ENCODE data around the gene BCKDHB.
"Not testable (repeated sequence)": the region's sequence is repeated elsewhere in the genome, so short reads cannot be mapped to it uniquely, and the experiment has no call there.

BCKDHB gene

DNA sequence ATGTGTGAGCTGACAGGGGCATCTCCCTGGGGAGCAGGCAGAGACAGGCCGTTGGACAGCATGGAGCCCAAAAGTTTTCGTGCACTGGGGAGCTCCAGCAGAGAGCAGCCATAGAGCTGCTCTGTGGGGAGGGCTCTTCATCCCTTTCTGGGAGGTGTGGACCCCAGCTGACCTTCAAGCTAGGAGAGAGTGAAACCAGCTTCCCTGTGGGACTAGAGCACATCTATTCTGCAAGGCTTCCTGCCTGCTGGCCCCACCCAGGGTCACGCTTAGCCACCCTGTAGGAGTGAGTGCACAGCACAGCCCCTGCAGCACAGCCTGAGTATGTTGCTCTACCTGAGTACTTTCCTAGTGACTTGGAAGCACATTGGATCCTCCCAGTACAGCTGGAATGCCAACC lies 183.3 kb downstream of the BCKDHB start:
- no peak overlapping the region for H3K9ac ChIP-seq
- no peaks in the 10 kb centered on the region for H3K27me3 ChIP-seq (ENCODE audit: insufficient read depth, low read depth)
- no peak overlapping the region for H3K4me3 ChIP-seq (IDR thresholded peaks at IDR 0.05; ENCODE audit: insufficient read depth, low read depth, low read length)
- TF ChIP-seq, protein P1, sequence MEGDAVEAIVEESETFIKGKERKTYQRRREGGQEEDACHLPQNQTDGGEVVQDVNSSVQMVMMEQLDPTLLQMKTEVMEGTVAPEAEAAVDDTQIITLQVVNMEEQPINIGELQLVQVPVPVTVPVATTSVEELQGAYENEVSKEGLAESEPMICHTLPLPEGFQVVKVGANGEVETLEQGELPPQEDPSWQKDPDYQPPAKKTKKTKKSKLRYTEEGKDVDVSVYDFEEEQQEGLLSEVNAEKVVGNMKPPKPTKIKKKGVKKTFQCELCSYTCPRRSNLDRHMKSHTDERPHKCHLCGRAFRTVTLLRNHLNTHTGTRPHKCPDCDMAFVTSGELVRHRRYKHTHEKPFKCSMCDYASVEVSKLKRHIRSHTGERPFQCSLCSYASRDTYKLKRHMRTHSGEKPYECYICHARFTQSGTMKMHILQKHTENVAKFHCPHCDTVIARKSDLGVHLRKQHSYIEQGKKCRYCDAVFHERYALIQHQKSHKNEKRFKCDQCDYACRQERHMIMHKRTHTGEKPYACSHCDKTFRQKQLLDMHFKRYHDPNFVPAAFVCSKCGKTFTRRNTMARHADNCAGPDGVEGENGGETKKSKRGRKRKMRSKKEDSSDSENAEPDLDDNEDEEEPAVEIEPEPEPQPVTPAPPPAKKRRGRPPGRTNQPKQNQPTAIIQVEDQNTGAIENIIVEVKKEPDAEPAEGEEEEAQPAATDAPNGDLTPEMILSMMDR (conservative IDR thresholded peaks at IDR 0.05; ENCODE audit: low read depth, low read length) = no peak
- no peak overlapping the region for H3K4me2 ChIP-seq
- no peaks in the 10 kb centered on the region for H3K4me1 ChIP-seq (ENCODE audit: low read depth, poor library complexity, severe bottlenecking)
- H2AFZ ChIP-seq (ENCODE audit: low read depth) = no peak overlapping the region
- H3K79me2 ChIP-seq (ENCODE audit: insufficient read depth, low read depth) = no peaks in the 10 kb centered on the region
- H3K27ac ChIP-seq = no peak overlapping the region
- no peaks in the 10 kb centered on the region for H4K20me1 ChIP-seq (ENCODE audit: insufficient read depth)
- no peaks in the 10 kb centered on the region for H3K36me3 ChIP-seq (ENCODE audit: insufficient read depth)

DNA sequence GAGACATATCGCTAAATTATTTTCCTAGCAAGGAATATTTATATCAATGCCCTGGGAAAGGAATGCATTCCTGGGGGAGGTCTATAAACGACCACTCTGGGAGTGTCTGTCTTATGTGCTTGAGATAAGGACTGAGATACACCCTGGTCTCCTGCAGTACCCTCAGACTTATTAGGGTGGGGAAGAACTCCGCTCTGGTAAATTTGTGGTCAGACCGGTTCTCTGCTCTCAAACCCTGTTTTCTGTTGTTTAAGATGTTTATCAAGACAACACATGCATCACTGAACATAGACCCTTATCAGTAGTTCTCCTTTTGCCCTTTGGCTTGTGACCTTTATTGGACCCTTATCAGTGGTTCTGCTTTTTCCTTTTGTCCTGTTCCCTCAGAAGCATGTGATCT lies 188.1 kb downstream of the BCKDHB start:
- not testable (repeated sequence) for H3K36me3 ChIP-seq (ENCODE audit: insufficient read depth); H3K27me3 ChIP-seq (ENCODE audit: insufficient read depth, low read depth); H4K20me1 ChIP-seq (ENCODE audit: insufficient read depth); H2AFZ ChIP-seq (ENCODE audit: low read depth); H3K9ac ChIP-seq; H3K4me2 ChIP-seq; H3K4me3 ChIP-seq (IDR thresholded peaks at IDR 0.05; ENCODE audit: insufficient read depth, low read depth, low read length); H3K27ac ChIP-seq; H3K4me1 ChIP-seq (ENCODE audit: low read depth, poor library complexity, severe bottlenecking); H3K79me2 ChIP-seq (ENCODE audit: insufficient read depth, low read depth)

DNA sequence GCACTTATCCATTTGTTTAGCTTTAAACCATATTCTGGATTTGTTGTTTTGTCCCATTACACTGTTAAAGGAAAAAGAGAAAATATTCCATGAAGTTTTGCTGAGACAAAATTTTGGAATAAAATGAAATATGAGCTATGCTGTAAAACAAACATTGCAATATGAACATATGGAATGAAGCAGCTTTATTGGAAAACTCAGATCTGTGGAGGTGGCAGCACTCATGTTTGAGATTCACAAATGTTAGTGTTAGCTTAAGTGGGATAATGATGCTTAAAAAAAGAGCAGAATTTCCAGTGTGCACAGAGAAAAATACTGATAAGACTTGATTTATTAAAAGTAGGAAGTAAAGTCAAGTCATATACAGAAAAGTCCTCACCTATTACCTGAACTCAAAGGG lies 196.2 kb downstream of the BCKDHB start:
- no peaks in the 10 kb centered on the region for H3K4me1 ChIP-seq (ENCODE audit: low read depth, poor library complexity, severe bottlenecking)
- H3K79me2 ChIP-seq (ENCODE audit: insufficient read depth, low read depth) = no peaks in the 10 kb centered on the region
- no peak overlapping the region for H3K9ac ChIP-seq
- no peak overlapping the region for H3K27ac ChIP-seq
- TF ChIP-seq, protein P1 (conservative IDR thresholded peaks at IDR 0.05; ENCODE audit: low read depth, low read length) = no peak
- no peak overlapping the region for H2AFZ ChIP-seq (ENCODE audit: low read depth)
- H3K4me2 ChIP-seq = no peak overlapping the region
- H3K4me3 ChIP-seq (IDR thresholded peaks at IDR 0.05; ENCODE audit: insufficient read depth, low read depth, low read length) = no peak overlapping the region
- H3K36me3 ChIP-seq (ENCODE audit: insufficient read depth) = no peaks in the 10 kb centered on the region
- no peaks in the 10 kb centered on the region for H3K27me3 ChIP-seq (ENCODE audit: insufficient read depth, low read depth)
- H4K20me1 ChIP-seq (ENCODE audit: insufficient read depth) = no peaks in the 10 kb centered on the region

DNA sequence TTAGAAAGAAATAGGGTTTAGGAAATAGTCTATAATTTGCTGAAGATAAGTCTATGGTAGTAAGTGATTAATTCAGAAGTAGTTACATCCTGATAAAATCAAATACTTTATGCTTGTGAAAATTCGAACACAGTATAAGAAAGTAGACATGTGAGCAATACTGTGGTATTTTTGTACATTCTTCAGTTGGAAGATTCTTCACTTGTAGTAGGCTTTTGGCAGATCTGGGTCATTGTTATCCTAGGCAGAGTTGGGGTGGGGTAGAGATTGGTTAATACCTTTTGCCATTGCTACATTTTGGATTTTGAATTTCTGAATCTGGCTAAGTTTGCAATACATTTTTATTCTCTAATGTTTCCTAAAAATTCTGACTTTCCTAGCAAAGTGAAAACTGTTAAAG lies 197.5 kb downstream of the BCKDHB start:
- H3K4me1 ChIP-seq (ENCODE audit: low read depth, poor library complexity, severe bottlenecking) = no peaks in the 10 kb centered on the region
- H3K4me3 ChIP-seq (IDR thresholded peaks at IDR 0.05; ENCODE audit: insufficient read depth, low read depth, low read length) = no peak overlapping the region
- TF ChIP-seq, protein P1 (conservative IDR thresholded peaks at IDR 0.05; ENCODE audit: low read depth, low read length) = no peak
- H3K79me2 ChIP-seq (ENCODE audit: insufficient read depth, low read depth) = no peaks in the 10 kb centered on the region
- no peaks in the 10 kb centered on the region for H3K27me3 ChIP-seq (ENCODE audit: insufficient read depth, low read depth)
- no peak overlapping the region for H2AFZ ChIP-seq (ENCODE audit: low read depth)
- no peaks in the 10 kb centered on the region for H4K20me1 ChIP-seq (ENCODE audit: insufficient read depth)
- H3K27ac ChIP-seq = no peak overlapping the region
- no peak overlapping the region for H3K9ac ChIP-seq
- no peaks in the 10 kb centered on the region for H3K36me3 ChIP-seq (ENCODE audit: insufficient read depth)
- no peak overlapping the region for H3K4me2 ChIP-seq

DNA sequence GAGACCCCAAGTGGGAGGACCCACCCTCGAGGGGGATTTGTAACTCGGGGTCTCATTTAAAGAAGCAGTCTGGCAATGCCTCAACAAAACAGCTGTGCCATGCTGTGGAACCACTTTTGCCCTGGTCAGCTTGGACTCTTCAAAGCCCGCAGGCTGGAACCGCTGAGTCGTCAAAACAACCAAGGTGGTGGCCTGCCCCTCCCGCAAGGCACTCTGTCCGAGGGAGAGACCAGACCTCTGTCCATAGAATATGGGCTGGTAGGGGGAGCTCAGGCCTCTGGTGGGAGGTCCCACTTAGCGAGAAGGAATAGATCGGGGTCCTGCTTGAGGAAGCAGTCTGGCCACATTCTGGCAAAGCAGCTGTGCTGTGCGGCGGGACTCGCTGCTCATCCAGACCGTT lies 208.1 kb downstream of the BCKDHB start:
- Histone ChIP-seq H3K36me3 (ENCODE audit: insufficient read depth) (no peaks in the 10 kb centered on the region), H3K27me3 (ENCODE audit: insufficient read depth, low read depth) (no peaks in the 10 kb centered on the region), H2AFZ (ENCODE audit: low read depth) (no peak overlapping the region), H4K20me1 (ENCODE audit: insufficient read depth) (no peaks in the 10 kb centered on the region), H3K27ac (no peak overlapping the region), H3K9ac (no peak overlapping the region), H3K79me2 (ENCODE audit: insufficient read depth, low read depth) (no peaks in the 10 kb centered on the region), H3K4me3 (IDR thresholded peaks at IDR 0.05; ENCODE audit: insufficient read depth, low read depth, low read length) (no peak overlapping the region), H3K4me2 (no peak overlapping the region), H3K4me1 (ENCODE audit: low read depth, poor library complexity, severe bottlenecking) (no peaks in the 10 kb centered on the region)
- TF ChIP-seq, protein P1 (conservative IDR thresholded peaks at IDR 0.05; ENCODE audit: low read depth, low read length) = no peak
